ENCODE measurements around the gene OR1D2.
"Not testable (repeated sequence)": the region's sequence is repeated elsewhere in the genome, so short reads cannot be mapped to it uniquely, and the experiment has no call there.

DNA sequence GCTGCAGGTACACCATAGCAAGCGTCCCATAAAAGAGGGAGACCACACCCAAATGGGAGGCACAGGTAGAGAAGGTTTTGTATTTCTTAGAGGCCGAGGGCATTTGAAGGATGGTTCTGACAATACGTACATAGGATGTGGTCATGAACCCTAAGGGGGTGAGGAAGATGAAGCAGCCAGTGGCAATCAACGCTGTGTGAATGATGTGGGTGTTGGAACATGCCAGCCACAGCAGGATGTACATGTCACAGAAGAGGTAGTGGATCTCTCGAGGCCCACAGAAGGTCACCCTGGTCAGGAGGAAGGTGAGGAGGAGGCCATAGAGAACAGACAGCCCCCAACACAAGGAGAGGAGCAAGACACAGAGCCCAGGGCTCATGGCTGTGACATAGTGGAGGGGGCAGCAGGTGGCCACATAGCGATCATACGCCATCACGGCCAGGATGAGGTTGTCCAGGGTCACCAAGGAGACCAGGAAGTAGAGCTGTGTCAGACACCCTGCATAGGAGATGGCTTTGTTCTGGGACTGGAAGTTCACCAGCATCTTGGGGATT, 41.3 kb downstream of the OR1D2 start:
- TF ChIP-seq POLR2A (IDR thresholded peaks at IDR 0.05; ENCODE audit: low read depth, low read length), result not testable (repeated sequence)
- TF ChIP-seq, protein P1, sequence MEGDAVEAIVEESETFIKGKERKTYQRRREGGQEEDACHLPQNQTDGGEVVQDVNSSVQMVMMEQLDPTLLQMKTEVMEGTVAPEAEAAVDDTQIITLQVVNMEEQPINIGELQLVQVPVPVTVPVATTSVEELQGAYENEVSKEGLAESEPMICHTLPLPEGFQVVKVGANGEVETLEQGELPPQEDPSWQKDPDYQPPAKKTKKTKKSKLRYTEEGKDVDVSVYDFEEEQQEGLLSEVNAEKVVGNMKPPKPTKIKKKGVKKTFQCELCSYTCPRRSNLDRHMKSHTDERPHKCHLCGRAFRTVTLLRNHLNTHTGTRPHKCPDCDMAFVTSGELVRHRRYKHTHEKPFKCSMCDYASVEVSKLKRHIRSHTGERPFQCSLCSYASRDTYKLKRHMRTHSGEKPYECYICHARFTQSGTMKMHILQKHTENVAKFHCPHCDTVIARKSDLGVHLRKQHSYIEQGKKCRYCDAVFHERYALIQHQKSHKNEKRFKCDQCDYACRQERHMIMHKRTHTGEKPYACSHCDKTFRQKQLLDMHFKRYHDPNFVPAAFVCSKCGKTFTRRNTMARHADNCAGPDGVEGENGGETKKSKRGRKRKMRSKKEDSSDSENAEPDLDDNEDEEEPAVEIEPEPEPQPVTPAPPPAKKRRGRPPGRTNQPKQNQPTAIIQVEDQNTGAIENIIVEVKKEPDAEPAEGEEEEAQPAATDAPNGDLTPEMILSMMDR (IDR thresholded peaks at IDR 0.05; ENCODE audit: extremely low read depth in 1 of 2, insufficient read depth in 1 of 2, low read depth in 1 of 2, low read length in 2 of 2), result not testable (repeated sequence)
